Neural cell (in vitro differentiated cells): ENCODE measurements around the gene C19orf53. TPM values are rescaled to one million over a fixed set of nuclear protein-coding genes. Genes with fewer than 3 reads are reported as not detected.

Experiments used
- H2AFZ ChIP-seq: fragments of 200-600, 300-800 bp; sonication (generic), shearing (Covaris generic); 2 replicates; pipeline ENCODE4 v1.6.0; 2014; ENCODE audit warnings: low read depth, mild to moderate bottlenecking, antibody characterized with exemption, low read length, moderate library complexity
- H3F3A ChIP-seq: fragments of 200-600 bp; shearing (Covaris generic); 2 replicates; pipeline ENCODE4 v1.6.1; 2016; ENCODE audit warnings: mild to moderate bottlenecking, moderate library complexity, mixed read lengths, antibody characterized with exemption, low read length; ENCODE audit not compliant: insufficient read depth, poor library complexity, severe bottlenecking
- H3K27ac ChIP-seq: fragments of 200-600, 300-800 bp; sonication (generic), shearing (Covaris generic); 2 replicates; pipeline ENCODE4 v1.5.1; 2014; ENCODE audit warnings: mild to moderate bottlenecking, low read length, moderate library complexity
- H3K27me3 ChIP-seq: fragments of 300-800, 200-600 bp; sonication (generic), shearing (Covaris generic); 2 replicates; pipeline ENCODE4 v1.6.0; 2014; ENCODE audit warnings: mild to moderate bottlenecking, low read depth, low read length, moderate library complexity; ENCODE audit not compliant: insufficient read depth
- H3K36me3 ChIP-seq: fragments of 300-800, 200-600 bp; sonication (generic), shearing (Covaris generic); 2 replicates; pipeline ENCODE4 v1.5.1; 2014; ENCODE audit warnings: mild to moderate bottlenecking, antibody characterized with exemption, low read length, moderate library complexity; ENCODE audit not compliant: insufficient read depth
- H3K4me2 ChIP-seq: fragments of 300-800, 200-600 bp; sonication (generic), shearing (Covaris generic); 2 replicates; pipeline ENCODE4 v1.6.0; 2014; ENCODE audit warnings: mild to moderate bottlenecking, low read length
- H3K4me3 ChIP-seq: fragments of 300-800, 200-600 bp; sonication (generic), shearing (Covaris generic); 2 replicates; pipeline ENCODE4 v1.5.1; 2014; ENCODE audit warnings: mild to moderate bottlenecking, low read length, moderate library complexity
- H3K79me2 ChIP-seq: fragments of 200-600 bp; shearing (Covaris generic); replicated peaks from 2 replicates; pipeline ENCODE4 v1.6.0; 2014; ENCODE audit warnings: mild to moderate bottlenecking, low read length, moderate library complexity; ENCODE audit not compliant: insufficient read depth
- H3K9ac ChIP-seq: fragments of 300-800, 200-600 bp; sonication (generic), shearing (Covaris generic); 2 replicates; pipeline ENCODE4 v1.6.1; 2016; ENCODE audit warnings: mild to moderate bottlenecking, low read length, mixed read lengths
- H3K9me2 ChIP-seq: fragments of 200-600 bp; shearing (Covaris generic); 2 replicates; pipeline ENCODE4 v1.6.1; 2016; ENCODE audit warnings: mild to moderate bottlenecking, low read length, mixed read lengths; ENCODE audit not compliant: insufficient read depth
- H3K9me3 ChIP-seq: fragments of 200-600, 300-800 bp; sonication (generic), shearing (Covaris generic); 2 replicates; pipeline ENCODE4 v1.6.1; 2016; ENCODE audit warnings: mild to moderate bottlenecking, mixed run types, low read length, moderate library complexity, mixed read lengths
- H4K20me1 ChIP-seq: fragments of 200-600 bp; shearing (Covaris generic); 2 replicates; pipeline ENCODE4 v1.6.1; 2016; ENCODE audit warnings: mild to moderate bottlenecking, mixed run types; ENCODE audit not compliant: insufficient read depth
- CTCF ChIP-seq: fragments of 450-650 bp; IDR thresholded peaks from 2 replicates; pipeline ENCODE4 v1.5.1; 2014; ENCODE audit warnings: antibody characterized with exemption, mild to moderate bottlenecking, moderate library complexity; ENCODE audit not compliant: poor library complexity, severe bottlenecking
- EP300 ChIP-seq: fragments of 450-650 bp; conservative IDR thresholded peaks from 2 replicates; pipeline ENCODE4 v1.6.1; 2014; ENCODE audit warnings: antibody characterized with exemption, mild to moderate bottlenecking, moderate library complexity; ENCODE audit not compliant: poor library complexity, severe bottlenecking
- EZH2 ChIP-seq: fragments of 200-600, 300-800 bp; shearing (Covaris generic), sonication (generic); IDR thresholded peaks from 2 replicates; pipeline ENCODE4 v1.6.1; 2014; ENCODE audit warnings: antibody characterized with exemption, low read length, borderline replicate concordance, mild to moderate bottlenecking; ENCODE audit not compliant: insufficient read depth, poor library complexity, severe bottlenecking
- MXI1 ChIP-seq: fragments of 450-650 bp; conservative IDR thresholded peaks from 2 replicates; pipeline ENCODE4 v1.6.1; 2014; ENCODE audit warnings: antibody characterized with exemption, mild to moderate bottlenecking; ENCODE audit not compliant: poor library complexity, severe bottlenecking
- POLR2AphosphoS5 ChIP-seq: IDR thresholded peaks from 2 replicates; pipeline ENCODE4 v1.6.1; 2012
- RAD21 ChIP-seq: fragments of 450-650 bp; conservative IDR thresholded peaks from 2 replicates; pipeline ENCODE4 v1.6.1; 2014; ENCODE audit warnings: antibody characterized with exemption, mild to moderate bottlenecking, moderate library complexity
- REST ChIP-seq: IDR thresholded peaks from 2 replicates; pipeline ENCODE4 v1.6.1; 2012; ENCODE audit warnings: borderline replicate concordance
- SMC3 ChIP-seq: fragments of 450-650 bp; conservative IDR thresholded peaks from 2 replicates; pipeline ENCODE4 v1.6.1; 2014; ENCODE audit warnings: antibody characterized with exemption, mild to moderate bottlenecking, moderate library complexity; ENCODE audit not compliant: poor library complexity
- TAF1 ChIP-seq: IDR thresholded peaks from 2 replicates; pipeline ENCODE4 v1.6.1; 2012; ENCODE audit warnings: low read depth
- polyA plus RNA-seq: library from polyadenylated mRNA; depleted of rRNA; stranded (reverse); fragments of >200 nt; gene quantifications from 2 replicates; pipeline ENCODE4 v1.2.3, GENCODE V29; 2014

The C19orf53 gene
- polyA plus RNA-seq, 1 donor from 2014 or later, result 104 TPM

GRCh38 chr19:13794398-13794756, 20.1 kb downstream of the C19orf53 start:
- Histone ChIP-seq H3F3A (no peaks in the 10 kb centered on the region), H3K79me2 (peaks cover 18% of the 10 kb centered on the region), H3K9ac (peak overlapping the region; percentile 82), H3K27ac (peak overlapping the region; percentile 63), H3K36me3 (no peaks in the 10 kb centered on the region), H4K20me1 (no peaks in the 10 kb centered on the region), H3K4me3 (peak overlapping the region; percentile 77), H3K4me2 (peak overlapping the region; percentile 61), H3K9me2 (no peaks in the 10 kb centered on the region), H2AFZ (peak overlapping the region; percentile 80), H3K27me3 (no peaks in the 10 kb centered on the region), H3K9me3 (no peaks in the 10 kb centered on the region)
- TF ChIP-seq EP300 (no peak), RAD21 (no peak), POLR2AphosphoS5 (no peak), CTCF (no peak), TAF1 (no peak), MXI1 (no peak), SMC3 (no peak), REST (no peak), EZH2 (no peak)

GRCh38 chr19:13794757-13795589, 20.7 kb downstream of the C19orf53 start, which contains the start of gene ZSWIM4:
Gene ZSWIM4 (plus strand): TSS chr19:13795443. CDS start chr19:13795649, 206 bp downstream.
- peak within 1 kb of the TSS; percentile 80 for H2AFZ ChIP-seq
- peak within 1 kb of the TSS; percentile 63 for H3K27ac ChIP-seq
- no peak for TF ChIP-seq RAD21
- TF ChIP-seq MXI1, result no peak
- no peak for TF ChIP-seq EZH2
- peak; percentile 9 for TF ChIP-seq EP300
- TF ChIP-seq POLR2AphosphoS5, result peak; percentile 67
- TF ChIP-seq SMC3, result no peak
- TF ChIP-seq TAF1, result peak; percentile 89
- peak; percentile 65 for TF ChIP-seq REST
- no peak for TF ChIP-seq CTCF

More at GRCh38 chr19:13794757-13795589, 20.7 kb downstream of the C19orf53 start, which contains the start of gene ZSWIM4:
- peak within 1 kb of the TSS; percentile 87 for H3K9ac ChIP-seq
- H3K9me3 ChIP-seq, result no peaks in the 10 kb centered on the region
- peaks cover 18% of the 10 kb centered on the region for H3K79me2 ChIP-seq
- peak within 1 kb of the TSS; percentile 92 for H3K4me2 ChIP-seq
- no peaks in the 10 kb centered on the region for H3F3A ChIP-seq
- no peaks in the 10 kb centered on the region for H4K20me1 ChIP-seq
- H3K36me3 ChIP-seq, result no peaks in the 10 kb centered on the region
- no peaks in the 10 kb centered on the region for H3K9me2 ChIP-seq
- H3K4me3 ChIP-seq, result peak within 1 kb of the TSS; percentile 77
- no peaks in the 10 kb centered on the region for H3K27me3 ChIP-seq
